Uterus (tissue), 4 donors: ENCODE results near the gene IRF7. TPM values are rescaled to one million over a fixed set of nuclear protein-coding genes. Genes with fewer than 3 reads are reported as not detected.

Source experiments
- DNase-seq, 2 donors: peaks; one replicate each; pipeline ENCODE4 v3.0.0-alpha.2; 2019 to 2020
- H3K27ac ChIP-seq, 2 donors: fragments of 200-600 bp; sonication (generic); 1 replicate in 1 of 2; 2 replicates in 1 of 2; pipeline ENCODE4 v1.5.1; 2016 to 2018
- H3K27me3 ChIP-seq, 2 donors: fragments of 200-600 bp; sonication (generic); one replicate each; pipeline ENCODE4 v1.5.1; 2018 to 2019; ENCODE audit warnings: control low read depth in 1 of 2
- H3K36me3 ChIP-seq, 2 donors: fragments of 200-600 bp; sonication (generic); one replicate each; pipeline ENCODE4 v1.5.1; 2019; ENCODE audit warnings: control low read depth in 1 of 2
- H3K4me1 ChIP-seq, 2 donors: fragments of 200-600 bp; sonication (generic); one replicate each; pipeline ENCODE4 v1.5.1; 2018 to 2019; ENCODE audit warnings: control low read depth in 1 of 2
- H3K4me3 ChIP-seq, 2 donors: fragments of 200-600 bp; sonication (generic); 1 replicate in 1 of 2; 2 replicates in 1 of 2; pipeline ENCODE4 v1.5.1; 2018 to 2019; ENCODE audit warnings: mild to moderate bottlenecking in 1 of 2
- H3K9me3 ChIP-seq, 2 donors: fragments of 200-600 bp; sonication (generic); one replicate each; pipeline ENCODE4 v1.5.1; 2019; ENCODE audit warnings: control low read depth in 1 of 2
- POLR2A ChIP-seq, 2 donors: fragments of 450-650 bp; IDR thresholded peaks; one replicate each; pipeline ENCODE4 v1.6.1; 2016; ENCODE audit warnings: antibody characterized with exemption in 2 of 2, mild to moderate bottlenecking in 1 of 2, moderate library complexity in 1 of 2
- intact Hi-C: fragments of 100-400 bp; cut with DNase I; formaldehyde crosslinking; loops from one replicate; pipeline ENCODE4 v1.15.1; 2023; ENCODE audit warnings: low total_unique reads
- total RNA-seq, 4 donors: library from RNA; depleted of rRNA in 3 of 4; stranded (reverse); fragments of >200 nt in 3 of 4; gene quantifications; one replicate each; pipeline versions ENCODE4 v1.1.0 to v1.2.4, GENCODE V29; 2014 to 2023
- TF ChIP-seq, protein P1 (sequence below), 4 experiments: fragments of 200-600 bp in 2 of 4; fragments of 450-650 bp in 2 of 4; sonication (generic) in 2 of 4; IDR thresholded peaks; one replicate each; pipeline ENCODE4 v1.5.1; 2016 to 2019; ENCODE audit warnings: antibody characterized with exemption in 4 of 4, mild to moderate bottlenecking in 2 of 4, moderate library complexity in 1 of 4
- donor health status: DM: yes; HTN: yes; CAD: no.

Gene IRF7
- total RNA-seq, 4 donors from 2014 or later: 9.1 to 33.6 (median 13.1) TPM

DNA sequence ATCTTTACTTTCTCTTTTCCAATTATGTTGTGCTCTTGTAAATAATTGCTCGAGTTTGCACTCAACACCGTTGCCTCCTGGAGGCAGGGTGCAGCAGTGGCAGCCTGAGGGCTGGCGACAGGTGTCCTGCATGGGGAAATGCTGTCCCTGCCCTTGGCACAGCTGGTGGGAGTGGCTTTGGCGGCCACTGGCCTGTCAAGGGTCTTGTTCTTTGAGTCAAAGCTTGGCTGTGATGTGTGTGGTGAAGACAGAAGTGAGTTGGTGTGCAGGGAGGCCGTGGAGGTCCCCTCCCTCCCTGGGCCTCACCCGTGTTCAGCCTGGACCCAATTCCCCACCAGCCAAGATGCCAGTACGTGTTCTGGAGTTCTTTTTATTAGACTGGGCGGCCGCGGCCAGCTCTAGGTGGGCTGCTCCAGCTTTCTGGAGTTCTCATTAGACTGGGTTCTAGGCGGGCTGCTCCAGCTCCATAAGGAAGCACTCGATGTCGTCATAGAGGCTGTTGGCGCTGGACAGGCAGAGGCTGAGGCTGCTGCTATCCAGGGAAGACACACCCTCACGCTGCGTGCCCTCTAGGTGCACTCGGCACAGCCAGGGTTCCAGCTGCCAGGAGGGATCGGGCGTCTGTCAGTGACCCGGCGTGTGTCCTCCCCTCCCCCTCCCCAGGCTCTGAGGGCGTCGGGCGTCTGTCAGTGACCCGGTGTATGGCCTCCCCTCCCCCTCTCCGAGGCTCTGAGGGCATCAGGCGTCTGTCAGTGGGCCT is 3.4 kb downstream of the IRF7 start:
- intact Hi-C loops: no loop called here
- Histone ChIP-seq H3K4me1 (peaks cover 0 to 7% of the 10 kb centered on the region in 2 donors), H3K36me3 (no peaks in the 10 kb centered on the region), H3K27ac (no peak overlapping the region), H3K9me3 (no peaks in the 10 kb centered on the region), H3K27me3 (no peaks in the 10 kb centered on the region), H3K4me3 (no peak overlapping the region)
- DNase-seq: peak in 1 of 2 donors; percentile 18
- TF ChIP-seq, protein P1, sequence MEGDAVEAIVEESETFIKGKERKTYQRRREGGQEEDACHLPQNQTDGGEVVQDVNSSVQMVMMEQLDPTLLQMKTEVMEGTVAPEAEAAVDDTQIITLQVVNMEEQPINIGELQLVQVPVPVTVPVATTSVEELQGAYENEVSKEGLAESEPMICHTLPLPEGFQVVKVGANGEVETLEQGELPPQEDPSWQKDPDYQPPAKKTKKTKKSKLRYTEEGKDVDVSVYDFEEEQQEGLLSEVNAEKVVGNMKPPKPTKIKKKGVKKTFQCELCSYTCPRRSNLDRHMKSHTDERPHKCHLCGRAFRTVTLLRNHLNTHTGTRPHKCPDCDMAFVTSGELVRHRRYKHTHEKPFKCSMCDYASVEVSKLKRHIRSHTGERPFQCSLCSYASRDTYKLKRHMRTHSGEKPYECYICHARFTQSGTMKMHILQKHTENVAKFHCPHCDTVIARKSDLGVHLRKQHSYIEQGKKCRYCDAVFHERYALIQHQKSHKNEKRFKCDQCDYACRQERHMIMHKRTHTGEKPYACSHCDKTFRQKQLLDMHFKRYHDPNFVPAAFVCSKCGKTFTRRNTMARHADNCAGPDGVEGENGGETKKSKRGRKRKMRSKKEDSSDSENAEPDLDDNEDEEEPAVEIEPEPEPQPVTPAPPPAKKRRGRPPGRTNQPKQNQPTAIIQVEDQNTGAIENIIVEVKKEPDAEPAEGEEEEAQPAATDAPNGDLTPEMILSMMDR (IDR thresholded peaks at IDR 0.05): no peak
- TF ChIP-seq POLR2A (IDR thresholded peaks at IDR 0.05): no peak

- Histone ChIP-seq H3K9me3 (no peaks in the 10 kb centered on the region), H3K27ac (no peak overlapping the region), H3K4me1 (peaks cover 0 to 4% of the 10 kb centered on the region in 2 donors), H3K27me3 (no peaks in the 10 kb centered on the region), H3K36me3 (no peaks in the 10 kb centered on the region), H3K4me3 (no peak overlapping the region)
- no peak for DNase-seq
- TF ChIP-seq, protein P1 (IDR thresholded peaks at IDR 0.05): no peak
- no peak for TF ChIP-seq POLR2A (IDR thresholded peaks at IDR 0.05)
- intact Hi-C loops: no loop called here
These were observed 4.5 kb downstream of the IRF7 start for GRCh38 chr11:611001-611996.

DNA sequence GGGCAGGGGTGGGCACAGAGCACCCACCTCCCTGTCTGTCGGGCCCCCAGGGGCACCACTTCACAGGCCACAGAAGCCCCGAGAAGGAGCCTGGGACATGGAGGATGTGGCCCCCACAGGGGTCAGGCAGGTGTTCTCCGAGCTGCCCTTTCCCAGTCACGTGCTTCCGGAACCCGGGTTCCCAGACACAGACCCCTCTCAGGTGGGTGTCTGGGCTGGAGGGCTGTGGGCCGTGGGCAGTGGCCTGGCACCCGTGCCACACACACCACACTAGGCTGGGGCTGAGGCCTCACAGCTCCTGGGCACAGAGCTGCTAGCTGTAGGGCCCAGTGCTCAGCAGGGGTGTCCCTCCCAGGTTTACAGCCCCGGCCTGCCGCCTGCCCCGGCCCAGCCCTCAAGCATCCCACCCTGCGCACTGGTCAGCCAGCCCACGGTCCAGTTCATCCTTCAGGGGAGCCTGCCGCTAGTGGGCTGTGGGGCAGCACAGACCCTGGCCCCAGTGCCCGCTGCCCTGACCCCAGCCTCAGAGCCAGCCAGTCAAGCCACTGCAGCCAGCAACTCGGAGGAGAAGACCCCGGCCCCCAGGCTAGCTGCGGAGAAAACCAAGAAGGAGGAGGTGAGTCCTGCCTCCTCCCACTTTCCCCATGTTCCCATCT is 5.5 kb downstream of the IRF7 start:
- no peak for DNase-seq
- Histone ChIP-seq H3K9me3 (no peaks in the 10 kb centered on the region), H3K36me3 (no peaks in the 10 kb centered on the region), H3K27ac (no peak overlapping the region), H3K27me3 (no peaks in the 10 kb centered on the region), H3K4me3 (no peak overlapping the region), H3K4me1 (peaks cover 0 to 4% of the 10 kb centered on the region in 2 donors)
- intact Hi-C loops: no loop called here
- TF ChIP-seq, protein P1 (IDR thresholded peaks at IDR 0.05): no peak
- no peak for TF ChIP-seq POLR2A (IDR thresholded peaks at IDR 0.05)

GRCh38 chr11:609341-609811 is 6.4 kb downstream of the IRF7 start:
- DNase-seq: no peak
- Histone ChIP-seq H3K36me3 (no peaks in the 10 kb centered on the region), H3K27ac (no peak overlapping the region), H3K4me3 (no peak overlapping the region), H3K9me3 (no peaks in the 10 kb centered on the region), H3K27me3 (no peaks in the 10 kb centered on the region), H3K4me1 (peaks cover 0 to 4% of the 10 kb centered on the region in 2 donors)
- TF ChIP-seq POLR2A (IDR thresholded peaks at IDR 0.05): no peak
- TF ChIP-seq, protein P1 (IDR thresholded peaks at IDR 0.05): no peak
- intact Hi-C loops: no loop called here
